K562 (cell line): ENCODE results near the gene TNPO3. TPM values are rescaled to one million over a fixed set of nuclear protein-coding genes. Genes with fewer than 3 reads are reported as not detected.
A peak's percentile ranks its signal among the peaks of the same experiment; 100 is the strongest.

Experiments
- ATAC-seq: fragments of 200-7000 bp; cut with Tn5 transposase; 3 replicates; pipeline ENCODE4 v1.9.1; 2020; ENCODE audit warnings: moderate library complexity
- BruUV-seq: library from RNA; stranded (reverse); fragments of 400-500 nt; replicated peaks from 2 replicates; lab custom pipeline; 2021; lab: Mats Ljungman, UMichigan
- CTCF ChIA-PET: fragments of 300-600 bp; formaldehyde crosslinking; extraction: SDS; loops from one replicate; lab custom pipeline; 2021; ENCODE audit warnings: low intra/inter-chr PET ratio; lab: Yijun Ruan, JAX
- POLR2A ChIA-PET: fragments of 300-600, 350-650 bp; sonication (Branson Sonifier 250); formaldehyde crosslinking; extraction: SDS; loops from one replicate; lab custom pipeline; 2021; ENCODE audit warnings: antibody characterized with exemption, inconsistent platforms; lab: Yijun Ruan, JAX
- DNase-seq, 4 experiments: peaks; one replicate each; pipeline versions ENCODE4 v3.0.0 to v3.0.0-alpha.2; 2011 to 2018; ENCODE audit warnings: low spot score in 3 of 4, mixed read lengths in 3 of 4; ENCODE audit errors: extremely low read depth in 1 of 4
- FAIRE-seq: peaks from 2 replicates; lab custom pipeline; 2011; peaks lifted over from hg19 to GRCh38; lab: Jason Lieb, UNC
- H2AFZ ChIP-seq: 2 replicates; pipeline ENCODE4 v1.6.0; 2011; ENCODE audit warnings: low read depth, low read length, control low read depth, inconsistent platforms
- H3K27ac ChIP-seq: fragments of 200-600 bp; 3 replicates; pipeline ENCODE4 v1.8.0; 2011; ENCODE audit warnings: low read depth, mild to moderate bottlenecking, control low read depth, inconsistent platforms, low read length, moderate library complexity, mixed read lengths; ENCODE audit errors: extremely low read depth
- H3K27me3 ChIP-seq, 2 experiments: fragments of 300-600 bp in 1 of 2; 2 replicates in 1 of 2; 3 replicates in 1 of 2; pipeline versions ENCODE4 v1.6.0 to v1.8.0; 2011; ENCODE audit warnings: inconsistent platforms in 2 of 2, low read length in 2 of 2, mild to moderate bottlenecking in 1 of 2, mixed read lengths in 1 of 2, moderate library complexity in 1 of 2; ENCODE audit not compliant: control insufficient read depth in 2 of 2, insufficient read depth in 2 of 2
- H3K36me3 ChIP-seq: fragments of 300-600 bp; 3 replicates; pipeline ENCODE4 v1.8.0; 2011; ENCODE audit warnings: mild to moderate bottlenecking, low read length, inconsistent platforms; ENCODE audit not compliant: control insufficient read depth, insufficient read depth
- H3K4me1 ChIP-seq, 2 experiments: fragments of 200-600 bp in 1 of 2; replicated peaks in 1 of 2; 2 replicates in 1 of 2; 3 replicates in 1 of 2; pipeline versions ENCODE4 v1.5.1 to v1.8.0; 2011; ENCODE audit warnings: inconsistent platforms in 2 of 2, low read length in 2 of 2, mild to moderate bottlenecking in 1 of 2, mixed read lengths in 1 of 2, moderate library complexity in 1 of 2; ENCODE audit not compliant: control insufficient read depth in 2 of 2, insufficient read depth in 2 of 2
- H3K4me2 ChIP-seq: 2 replicates; pipeline ENCODE4 v1.6.1; 2011; ENCODE audit warnings: low read length, control low read depth, inconsistent platforms, mixed read lengths; ENCODE audit not compliant: insufficient read depth
- H3K4me3 ChIP-seq: fragments of 200-600 bp; sonication (generic), shearing (Covaris generic); 2 replicates; pipeline ENCODE4 v1.5.1; 2016; ENCODE audit warnings: control low read depth, inconsistent platforms
- H3K79me2 ChIP-seq: fragments of 200-600 bp; 3 replicates; pipeline ENCODE4 v1.8.0; 2011; ENCODE audit warnings: low read length, inconsistent platforms; ENCODE audit not compliant: control insufficient read depth, insufficient read depth
- H3K9ac ChIP-seq, 2 experiments: 2 replicates each; pipeline versions ENCODE4 v1.6.0 to v1.6.1; 2011; ENCODE audit warnings: low read depth in 2 of 2, low read length in 2 of 2, control low read depth in 1 of 2, inconsistent platforms in 1 of 2, mild to moderate bottlenecking in 1 of 2, mixed read lengths in 1 of 2; ENCODE audit not compliant: insufficient read depth in 1 of 2
- H3K9me1 ChIP-seq: one replicate; pipeline ENCODE4 v1.6.0; 2011; ENCODE audit warnings: inconsistent platforms, mild to moderate bottlenecking, low read length, moderate library complexity; ENCODE audit not compliant: control insufficient read depth, insufficient read depth
- H3K9me3 ChIP-seq: replicated peaks from 2 replicates; pipeline ENCODE4 v1.5.1; 2011; ENCODE audit warnings: low read depth, low read length, inconsistent platforms; ENCODE audit not compliant: control insufficient read depth, insufficient read depth
- H4K20me1 ChIP-seq: replicated peaks from 2 replicates; pipeline ENCODE4 v1.6.1; 2011; ENCODE audit warnings: low read length, inconsistent platforms, mixed read lengths; ENCODE audit not compliant: control insufficient read depth, insufficient read depth
- CEBPB ChIP-seq: fragments of 450-650 bp; IDR thresholded peaks from 2 replicates; pipeline ENCODE4 v1.6.1; 2016; ENCODE audit warnings: missing genetic modification characterization, missing compliant biosample characterization
- CEBPG ChIP-seq, 3 experiments: fragments of 200-800 bp in 1 of 3; sonication (Bioruptor generic) in 1 of 3; sonication (generic) in 1 of 3; formaldehyde crosslinking in 1 of 3; IDR thresholded peaks in 2 of 3; conservative IDR thresholded peaks in 1 of 3; 2 replicates each; pipeline versions ENCODE4 v1.6.1 to v1.8.0; 2016 to 2022; ENCODE audit warnings: missing compliant biosample characterization in 2 of 3, missing genetic modification characterization in 2 of 3, mild to moderate bottlenecking in 1 of 3, missing genetic modification reagents in 1 of 3
- TAF15 ChIP-seq: fragments of 200-400 bp; formaldehyde crosslinking; IDR thresholded peaks from 2 replicates; pipeline ENCODE4 v1.6.1; 2017; ENCODE audit warnings: mild to moderate bottlenecking, low read depth, low read length, moderate library complexity
- TEAD2 ChIP-seq: fragments of 450-650 bp; IDR thresholded peaks from 2 replicates; pipeline ENCODE4 v1.6.1; 2016; ENCODE audit warnings: missing genetic modification characterization, control low read depth, missing compliant biosample characterization
- XRCC5 ChIP-seq: fragments of 200-400 bp; formaldehyde crosslinking; IDR thresholded peaks from 2 replicates; pipeline ENCODE4 v1.6.1; 2017; ENCODE audit warnings: low read depth, mild to moderate bottlenecking, low read length
- ZNF133 ChIP-seq: fragments of 250-450 bp; sonication (Bioruptor Pico); IDR thresholded peaks from 2 replicates; pipeline ENCODE4 v1.4.0; 2020; ENCODE audit warnings: mild to moderate bottlenecking
- WGBS: fragments of 100-300 bp; shearing (Covaris generic); methylation state at CpG from one replicate; pipeline ENCODE4 v1.1.6; 2016; ENCODE audit warnings: low coverage, mixed read lengths; ENCODE audit not compliant: insufficient coverage; ENCODE audit errors: missing lambda C conversion rate; 5-methylcytosine and 5-hydroxymethylcytosine counted together
- in situ Hi-C: fragments of 300-500 bp; cut with MboI; formaldehyde crosslinking; loops from 4 replicates; pipeline ENCODE4 v1.15.0; 2018; ENCODE audit warnings: inconsistent platforms, mixed read lengths
- intact Hi-C: fragments of 100-400 bp; cut with micrococcal nuclease; formaldehyde crosslinking; loops from 2 replicates; pipeline ENCODE4 v1.14.2; 2022
- polyA plus RNA-seq, 8 experiments: library from polyadenylated mRNA; depleted of rRNA in 4 of 8; stranded (reverse) in 5 of 8; unstranded in 3 of 8; fragments of >200 nt; fragmentation: Nextera tagmentation in 2 of 8; fragmentation: Illumina TruSeq in 1 of 8; extraction: Ambion mirVana in 2 of 8; extraction: Trizol in 1 of 8; gene quantifications; 2 replicates each; pipeline versions ENCODE4 v1.2.1 to v1.2.3, GENCODE V29; 2011 to 2014; ENCODE audit warnings: inconsistent platforms in 1 of 8, missing spikeins in 1 of 8
- total RNA-seq, 7 experiments: library from RNA; depleted of rRNA in 6 of 7; stranded (reverse); fragments of >200 nt in 6 of 7; fragmentation: Illumina TruSeq in 2 of 7; extraction: Trizol in 2 of 7; gene quantifications; 2 replicates each; pipeline versions ENCODE4 v1.2.1 to v1.2.3, GENCODE V29; 2011 to 2021; ENCODE audit warnings: low replicate concordance in 1 of 7
- TF ChIP-seq, protein P1 (sequence below): fragments of 450-650 bp; IDR thresholded peaks from 2 replicates; pipeline ENCODE4 v1.6.1; 2016; ENCODE audit warnings: borderline replicate concordance
- TF ChIP-seq, protein P2 (sequence below): fragments of 250-450 bp; sonication (Bioruptor Pico); IDR thresholded peaks from 2 replicates; pipeline ENCODE4 v1.8.0; 2021; ENCODE audit warnings: mild to moderate bottlenecking, moderate library complexity

The TNPO3 gene
- total and polyA plus RNA-seq, 9 of the 15 experiments (the other 6 are each of a cell fraction or from before 2014, with no cell fraction given): 35.8 to 125 (median 110) TPM

DNA sequence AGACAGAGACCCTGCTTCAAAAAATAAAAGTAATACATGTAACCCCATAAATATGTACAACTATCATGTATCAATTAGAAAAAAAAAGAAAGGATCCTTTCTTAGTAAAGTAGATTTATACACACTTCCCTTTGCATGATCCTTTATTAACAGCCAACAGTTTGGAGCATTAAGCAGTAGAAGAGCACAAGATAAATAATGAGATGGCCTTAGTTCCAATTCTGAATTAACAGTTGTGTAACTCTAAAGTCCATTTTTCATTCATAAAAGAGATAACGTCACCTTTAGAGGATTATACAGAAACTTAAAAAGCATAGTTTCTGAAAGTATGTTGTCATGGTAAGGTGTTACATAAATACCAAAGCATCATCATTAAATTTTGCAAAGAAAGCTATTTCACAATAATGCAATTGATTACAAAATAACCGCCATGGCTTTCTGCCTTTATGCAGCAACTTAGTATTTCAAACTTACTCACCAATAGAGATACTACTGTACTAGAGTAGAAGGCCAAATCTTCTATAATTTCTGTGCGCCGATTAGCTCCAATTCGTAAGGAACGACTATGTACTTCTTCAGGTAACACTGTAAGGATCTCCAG lies 40.3 kb downstream of the TNPO3 start:
- H3K4me3 ChIP-seq: no peak overlapping the region
- no peaks in the 10 kb centered on the region for H3K27me3 ChIP-seq
- CTCF ChIA-PET: no interaction called here
- no peak overlapping the region for H3K9ac ChIP-seq
- intact Hi-C loops (loop anchor here (5.0 kb wide), 1 partner anchor 78 kb away; no protein-coding TSS in a partner anchor), in situ Hi-C loops (no loop called here)
- peaks cover 56% of the 10 kb centered on the region for H3K79me2 ChIP-seq
- peaks cover 86% of the 10 kb centered on the region for H3K36me3 ChIP-seq
- H4K20me1 ChIP-seq: no peaks in the 10 kb centered on the region; the same call in 1 of the 2 replicates
- H2AFZ ChIP-seq: no peak overlapping the region
- FAIRE-seq: no peak
- ATAC-seq: no peak
- POLR2A ChIA-PET: interaction anchor here (0.6 to 2.7 kb wide), 3 partner anchors 8 to 11 kb away, joined by 3 to 14 read pairs (median 3); no protein-coding TSS in a partner anchor
- no peaks in the 10 kb centered on the region for H3K9me3 ChIP-seq
- no TSS peak for BruUV-seq
- DNase-seq: no peak
- H3K27ac ChIP-seq: no peak overlapping the region
- no peak for TF ChIP-seq XRCC5
- TF ChIP-seq, protein P1, sequence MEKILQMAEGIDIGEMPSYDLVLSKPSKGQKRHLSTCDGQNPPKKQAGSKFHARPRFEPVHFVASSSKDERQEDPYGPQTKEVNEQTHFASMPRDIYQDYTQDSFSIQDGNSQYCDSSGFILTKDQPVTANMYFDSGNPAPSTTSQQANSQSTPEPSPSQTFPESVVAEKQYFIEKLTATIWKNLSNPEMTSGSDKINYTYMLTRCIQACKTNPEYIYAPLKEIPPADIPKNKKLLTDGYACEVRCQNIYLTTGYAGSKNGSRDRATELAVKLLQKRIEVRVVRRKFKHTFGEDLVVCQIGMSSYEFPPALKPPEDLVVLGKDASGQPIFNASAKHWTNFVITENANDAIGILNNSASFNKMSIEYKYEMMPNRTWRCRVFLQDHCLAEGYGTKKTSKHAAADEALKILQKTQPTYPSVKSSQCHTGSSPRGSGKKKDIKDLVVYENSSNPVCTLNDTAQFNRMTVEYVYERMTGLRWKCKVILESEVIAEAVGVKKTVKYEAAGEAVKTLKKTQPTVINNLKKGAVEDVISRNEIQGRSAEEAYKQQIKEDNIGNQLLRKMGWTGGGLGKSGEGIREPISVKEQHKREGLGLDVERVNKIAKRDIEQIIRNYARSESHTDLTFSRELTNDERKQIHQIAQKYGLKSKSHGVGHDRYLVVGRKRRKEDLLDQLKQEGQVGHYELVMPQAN: no peak
- no peak for TF ChIP-seq TAF15
- TF ChIP-seq, protein P2, sequence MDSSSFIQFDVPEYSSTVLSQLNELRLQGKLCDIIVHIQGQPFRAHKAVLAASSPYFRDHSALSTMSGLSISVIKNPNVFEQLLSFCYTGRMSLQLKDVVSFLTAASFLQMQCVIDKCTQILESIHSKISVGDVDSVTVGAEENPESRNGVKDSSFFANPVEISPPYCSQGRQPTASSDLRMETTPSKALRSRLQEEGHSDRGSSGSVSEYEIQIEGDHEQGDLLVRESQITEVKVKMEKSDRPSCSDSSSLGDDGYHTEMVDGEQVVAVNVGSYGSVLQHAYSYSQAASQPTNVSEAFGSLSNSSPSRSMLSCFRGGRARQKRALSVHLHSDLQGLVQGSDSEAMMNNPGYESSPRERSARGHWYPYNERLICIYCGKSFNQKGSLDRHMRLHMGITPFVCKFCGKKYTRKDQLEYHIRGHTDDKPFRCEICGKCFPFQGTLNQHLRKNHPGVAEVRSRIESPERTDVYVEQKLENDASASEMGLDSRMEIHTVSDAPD (CRISPR knock-in tag): no peak
- no peak for TF ChIP-seq TEAD2 (tag)
- TF ChIP-seq CEBPB (tag): peak; percentile 89
- no peak for TF ChIP-seq ZNF133 (CRISPR knock-in tag)
- TF ChIP-seq CEBPG (CRISPR knock-in tag; IDR thresholded peaks at IDR 0.05): no peak
- TF ChIP-seq CEBPG (tag; conservative IDR thresholded peaks at IDR 0.05 in 1 of 2, IDR thresholded peaks at IDR 0.05 in 1 of 2): peak; percentile 54 to 85
- WGBS: 97% methylated on average over 6 of the region's 6 CpGs
- no peaks in the 10 kb centered on the region for H3K9me1 ChIP-seq
- no peak overlapping the region for H3K4me2 ChIP-seq
- H3K4me1 ChIP-seq: no peaks in the 10 kb centered on the region
